ENCODE results near the gene PSTPIP1.

DNA sequence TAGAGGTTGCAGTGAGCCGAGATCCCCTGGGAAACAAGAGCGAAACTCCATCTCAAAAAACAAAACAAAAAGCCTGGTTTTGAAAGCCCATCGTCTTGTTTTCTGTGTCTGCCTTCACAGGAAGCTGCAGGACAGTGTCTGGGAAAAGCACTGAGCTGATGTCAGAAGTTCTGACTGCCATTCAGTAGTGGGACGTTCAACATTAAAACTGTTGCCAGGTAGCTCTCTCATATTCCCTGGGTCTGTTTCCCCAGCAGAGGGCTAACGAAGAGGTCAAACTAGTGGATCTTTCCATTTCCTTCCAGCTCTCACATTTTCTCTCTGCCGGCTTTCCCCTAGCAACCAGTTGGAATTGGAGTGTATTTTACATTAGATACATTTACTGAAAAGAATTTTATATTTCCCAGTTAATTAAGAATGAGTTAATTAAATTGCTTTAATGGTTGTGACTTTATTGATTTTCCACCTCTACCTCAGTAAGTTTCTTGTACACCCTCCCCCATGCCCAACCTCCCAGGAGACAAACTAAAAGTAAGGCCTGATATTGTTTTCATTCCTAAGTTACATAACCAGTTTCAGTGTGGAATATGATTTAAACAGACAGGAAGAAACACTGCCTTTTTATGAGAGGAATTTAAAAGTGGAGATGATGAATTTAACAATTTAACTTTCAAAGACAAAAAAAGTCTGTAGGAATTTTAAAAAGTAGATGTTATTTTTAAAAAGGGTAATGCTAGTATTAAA lies 33.5 kb upstream of the PSTPIP1 start:
- TF ChIP-seq CTCF (IDR thresholded peaks at IDR 0.05; ENCODE audit: poor library complexity) (no peak), EZH2 (IDR thresholded peaks at IDR 0.05; ENCODE audit: borderline replicate concordance) (no peak)
